ENCODE data around the gene PDLIM3. TPM values are rescaled to one million over a fixed set of nuclear protein-coding genes. Genes with fewer than 3 reads are reported as not detected.

Gene PDLIM3
- total RNA-seq, 1 donor from 2014 or later: 281 TPM

GRCh38 chr4:185500576-185500975 is 34.7 kb downstream of the PDLIM3 start:
- DNase-seq (ENCODE audit: missing footprints) (no peak), ATAC-seq (no peak)
- intact Hi-C loops (cut with DNase I): no loop called here

GRCh38 chr4:185500035-185500434 is 35.3 kb downstream of the PDLIM3 start:
- intact Hi-C loops (cut with DNase I): no loop called here
- DNase-seq (ENCODE audit: missing footprints) (no peak), ATAC-seq (no peak)

GRCh38 chr4:185488650-185489049 is 46.7 kb downstream of the PDLIM3 start:
- no peak for ATAC-seq
- no peak for DNase-seq (ENCODE audit: missing footprints)
- intact Hi-C loops (cut with DNase I): no loop called here

- DNase-seq (ENCODE audit: missing footprints) (no peak), ATAC-seq (no peak)
- intact Hi-C loops (cut with DNase I): no loop called here
These were observed 53.9 kb downstream of the PDLIM3 start for GRCh38 chr4:185481401-185481800.

- intact Hi-C loops (cut with DNase I): no loop called here
- ATAC-seq: no peak
- DNase-seq (ENCODE audit: missing footprints): no peak
These were observed 55.1 kb downstream of the PDLIM3 start for GRCh38 chr4:185480016-185480732.

- DNase-seq (ENCODE audit: missing footprints) (no peak), ATAC-seq (no peak)
- intact Hi-C loops (cut with DNase I): no loop called here
These were observed 55.8 kb downstream of the PDLIM3 start for GRCh38 chr4:185479507-185479971.

GRCh38 chr4:185473247-185473646 is 62.1 kb downstream of the PDLIM3 start:
- no peak for DNase-seq (ENCODE audit: missing footprints)
- intact Hi-C loops (cut with DNase I): loop anchor here (5.0 kb wide), 2 partner anchors 319 to 564 kb away; no protein-coding TSS in a partner anchor
- ATAC-seq: no peak

GRCh38 chr4:185472103-185472542 is 63.2 kb downstream of the PDLIM3 start:
- DNase-seq (ENCODE audit: missing footprints) (no peak), ATAC-seq (no peak)
- intact Hi-C loops (cut with DNase I): loop anchor here (5.0 kb wide), 2 partner anchors 320 to 565 kb away; no protein-coding TSS in a partner anchor

GRCh38 chr4:185471235-185472102 is 63.8 kb downstream of the PDLIM3 start, which contains the start of gene CCDC110:
Gene CCDC110 (minus strand): TSS chr4:185471733. CDS start chr4:185471683, 50 bp downstream.
- peak; percentile 99 for ATAC-seq
- intact Hi-C loops (cut with DNase I): loop anchor here (1.0 to 5.0 kb wide), 6 partner anchors 47 to 566 kb away; partner anchors contain the start of genes PDLIM3 and UFSP2
- peak; percentile 93 for DNase-seq (ENCODE audit: missing footprints)

GRCh38 chr4:185470501-185471195 is 64.7 kb downstream of the PDLIM3 start:
- intact Hi-C loops (cut with DNase I): loop anchor here (1.0 to 5.0 kb wide), 6 partner anchors 46 to 567 kb away; partner anchors contain the start of genes PDLIM3 and UFSP2
- ATAC-seq: peak; percentile 1
- DNase-seq (ENCODE audit: missing footprints): peak; percentile 84

- DNase-seq (ENCODE audit: missing footprints): no peak
- intact Hi-C loops (cut with DNase I): loop anchor here (2.0 to 5.0 kb wide), 4 partner anchors 45 to 568 kb away; partner anchors contain the start of genes PDLIM3 and UFSP2
- ATAC-seq: no peak
These were observed 65.6 kb downstream of the PDLIM3 start for GRCh38 chr4:185469580-185470154.

- no peak for ATAC-seq
- intact Hi-C loops (cut with DNase I): no loop called here
- DNase-seq (ENCODE audit: missing footprints): no peak
These were observed 66.3 kb downstream of the PDLIM3 start for GRCh38 chr4:185468999-185469398.

GRCh38 chr4:185467991-185468390 is 67.3 kb downstream of the PDLIM3 start:
- DNase-seq (ENCODE audit: missing footprints) (no peak), ATAC-seq (no peak)
- intact Hi-C loops (cut with DNase I): no loop called here

GRCh38 chr4:185467101-185467500 is 68.2 kb downstream of the PDLIM3 start:
- intact Hi-C loops (cut with DNase I): no loop called here
- ATAC-seq: no peak
- no peak for DNase-seq (ENCODE audit: missing footprints)

GRCh38 chr4:185465707-185466106 is 69.6 kb downstream of the PDLIM3 start:
- no peak for ATAC-seq
- no peak for DNase-seq (ENCODE audit: missing footprints)
- intact Hi-C loops (cut with DNase I): no loop called here

- no peak for DNase-seq (ENCODE audit: missing footprints)
- ATAC-seq: no peak
- intact Hi-C loops (cut with DNase I): no loop called here
These were observed 70.4 kb downstream of the PDLIM3 start for GRCh38 chr4:185464887-185465286.

- intact Hi-C loops (cut with DNase I): no loop called here
- ATAC-seq: no peak
- no peak for DNase-seq (ENCODE audit: missing footprints)
These were observed 71.1 kb downstream of the PDLIM3 start for GRCh38 chr4:185464183-185464582.

- ATAC-seq (no peak), DNase-seq (ENCODE audit: missing footprints) (no peak)
- intact Hi-C loops (cut with DNase I): no loop called here
These were observed 71.8 kb downstream of the PDLIM3 start for GRCh38 chr4:185463541-185463940.

All from Right ventricle myocardium inferior (tissue), 1 donor.